ENCODE results near the gene ZC3H13. TPM values are rescaled to one million over a fixed set of nuclear protein-coding genes. Genes with fewer than 3 reads are reported as not detected.

Gene ZC3H13
- total RNA-seq, 1 donor from 2014 or later: 62.3 TPM

DNA sequence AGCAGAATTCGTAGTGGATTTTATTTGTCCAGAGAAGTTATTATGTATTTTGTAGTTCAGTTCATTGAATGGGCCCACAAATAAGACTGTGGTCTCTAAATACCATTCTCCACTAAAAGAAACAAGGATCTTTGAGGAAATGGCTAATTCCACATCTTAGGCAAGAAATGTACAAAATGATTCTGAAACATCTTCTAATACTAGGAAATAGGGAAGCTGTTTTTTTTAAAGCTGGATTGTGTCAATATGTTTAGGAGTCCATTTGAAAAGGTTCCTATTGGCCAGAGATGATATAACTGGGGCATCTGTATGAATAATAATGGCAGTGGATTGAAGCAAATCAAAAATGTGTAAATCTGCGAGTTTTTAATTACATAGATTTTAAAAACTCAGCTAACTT, 112.5 kb downstream of the ZC3H13 start:
- Mint-ChIP-seq H3K27ac (no peak overlapping the region), H3K27me3 (peaks cover 20% of the 10 kb centered on the region), H3K9me3 (no peaks in the 10 kb centered on the region), H3K4me1 (ENCODE audit: unreplicated experiment) (no peaks in the 10 kb centered on the region), H3K4me3 (no peak overlapping the region), H3K36me3 (no peaks in the 10 kb centered on the region)
- DNase-seq (ENCODE audit: extremely low spot score, unreplicated experiment): no peak
- TF ChIP-seq, protein P1, sequence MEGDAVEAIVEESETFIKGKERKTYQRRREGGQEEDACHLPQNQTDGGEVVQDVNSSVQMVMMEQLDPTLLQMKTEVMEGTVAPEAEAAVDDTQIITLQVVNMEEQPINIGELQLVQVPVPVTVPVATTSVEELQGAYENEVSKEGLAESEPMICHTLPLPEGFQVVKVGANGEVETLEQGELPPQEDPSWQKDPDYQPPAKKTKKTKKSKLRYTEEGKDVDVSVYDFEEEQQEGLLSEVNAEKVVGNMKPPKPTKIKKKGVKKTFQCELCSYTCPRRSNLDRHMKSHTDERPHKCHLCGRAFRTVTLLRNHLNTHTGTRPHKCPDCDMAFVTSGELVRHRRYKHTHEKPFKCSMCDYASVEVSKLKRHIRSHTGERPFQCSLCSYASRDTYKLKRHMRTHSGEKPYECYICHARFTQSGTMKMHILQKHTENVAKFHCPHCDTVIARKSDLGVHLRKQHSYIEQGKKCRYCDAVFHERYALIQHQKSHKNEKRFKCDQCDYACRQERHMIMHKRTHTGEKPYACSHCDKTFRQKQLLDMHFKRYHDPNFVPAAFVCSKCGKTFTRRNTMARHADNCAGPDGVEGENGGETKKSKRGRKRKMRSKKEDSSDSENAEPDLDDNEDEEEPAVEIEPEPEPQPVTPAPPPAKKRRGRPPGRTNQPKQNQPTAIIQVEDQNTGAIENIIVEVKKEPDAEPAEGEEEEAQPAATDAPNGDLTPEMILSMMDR (conservative IDR thresholded peaks at IDR 0.05): no peak

DNA sequence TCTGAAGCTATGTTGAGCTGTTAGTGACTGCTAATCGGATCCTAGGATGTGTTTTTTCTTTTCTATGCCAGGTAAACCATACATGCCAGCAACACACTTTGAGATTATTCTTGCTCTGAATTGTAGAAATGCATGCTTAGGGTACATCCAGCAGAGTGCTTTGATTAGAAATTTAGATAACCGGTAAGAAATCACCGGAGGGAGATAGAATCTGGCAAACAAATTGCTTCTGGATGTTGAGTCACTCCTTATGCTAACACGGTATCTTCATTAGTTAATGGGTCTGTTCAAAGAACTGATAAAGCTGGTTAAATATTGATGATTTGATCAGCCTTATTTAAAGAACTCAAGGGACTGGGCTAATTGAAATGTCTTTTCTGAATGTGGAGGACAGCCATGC, 115.9 kb downstream of the ZC3H13 start:
- Mint-ChIP-seq H3K27me3 (peaks cover 42% of the 10 kb centered on the region), H3K4me1 (ENCODE audit: unreplicated experiment) (no peaks in the 10 kb centered on the region), H3K36me3 (no peaks in the 10 kb centered on the region), H3K27ac (no peak overlapping the region), H3K9me3 (no peaks in the 10 kb centered on the region), H3K4me3 (no peak overlapping the region)
- TF ChIP-seq, protein P1 (conservative IDR thresholded peaks at IDR 0.05): no peak
- DNase-seq (ENCODE audit: extremely low spot score, unreplicated experiment): no peak

DNA sequence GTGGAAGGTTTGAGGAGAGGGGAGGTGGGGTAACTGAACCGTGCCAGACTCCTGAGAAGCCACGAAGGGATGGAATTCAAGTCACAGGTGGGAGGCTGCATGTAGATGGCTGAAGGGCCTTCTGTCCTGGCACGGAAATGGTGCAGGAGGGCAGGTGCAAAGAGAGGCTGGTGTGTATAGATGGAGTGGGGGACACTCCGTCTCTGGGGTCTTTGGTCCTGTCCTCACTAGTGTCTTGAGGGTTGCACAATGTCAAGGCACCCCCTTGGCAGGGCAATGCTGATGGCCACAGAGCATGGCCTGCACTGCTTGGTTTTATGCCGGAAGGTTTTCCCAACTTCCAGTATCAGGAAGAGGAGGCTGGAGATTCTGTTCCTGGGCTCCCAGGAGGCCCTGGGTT, 118.3 kb downstream of the ZC3H13 start:
- Mint-ChIP-seq H3K9me3 (no peaks in the 10 kb centered on the region), H3K4me1 (ENCODE audit: unreplicated experiment) (no peaks in the 10 kb centered on the region), H3K27ac (no peak overlapping the region), H3K4me3 (no peak overlapping the region), H3K27me3 (peaks cover 47% of the 10 kb centered on the region), H3K36me3 (no peaks in the 10 kb centered on the region)
- TF ChIP-seq, protein P1 (conservative IDR thresholded peaks at IDR 0.05): no peak
- DNase-seq (ENCODE audit: extremely low spot score, unreplicated experiment): no peak

DNA sequence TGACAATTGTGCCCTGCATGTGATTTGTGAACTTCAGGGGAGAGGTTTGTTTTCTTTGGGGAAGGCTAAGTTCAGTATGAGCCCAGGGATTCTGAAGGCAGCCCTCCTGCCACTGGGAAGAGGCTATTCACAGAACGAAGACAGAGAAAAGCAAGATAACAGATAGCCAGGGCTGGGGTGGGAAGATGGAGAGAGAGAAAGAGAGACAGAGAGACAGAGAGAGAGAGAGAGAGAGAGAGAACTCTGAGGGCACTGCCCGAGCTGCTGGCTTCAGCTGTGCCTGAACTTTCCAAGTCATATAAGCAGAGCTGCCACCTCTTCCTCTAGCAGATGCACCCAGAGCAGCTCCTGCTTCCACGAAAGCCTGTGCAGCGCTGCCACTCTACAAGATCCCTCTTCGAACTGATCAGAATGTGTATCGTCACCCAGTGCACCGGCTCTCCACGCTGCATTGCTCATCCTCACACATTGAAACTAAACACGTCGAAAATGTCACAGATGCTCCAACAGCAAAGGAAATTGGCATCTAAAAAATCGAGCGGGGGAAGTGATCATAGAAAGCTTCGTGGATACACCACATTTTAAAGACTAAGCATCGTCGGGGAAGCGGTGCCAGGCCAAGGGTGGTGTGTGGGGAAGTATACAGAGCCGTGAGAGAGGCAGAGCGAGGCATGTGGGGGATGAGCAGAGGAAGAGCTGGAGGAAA, 119.2 kb downstream of the ZC3H13 start:
- Mint-ChIP-seq H3K27me3 (peaks cover 44% of the 10 kb centered on the region), H3K27ac (no peak overlapping the region), H3K36me3 (no peaks in the 10 kb centered on the region), H3K4me3 (no peak overlapping the region), H3K4me1 (ENCODE audit: unreplicated experiment) (no peaks in the 10 kb centered on the region), H3K9me3 (no peaks in the 10 kb centered on the region)
- no peak for DNase-seq (ENCODE audit: extremely low spot score, unreplicated experiment)
- TF ChIP-seq, protein P1 (conservative IDR thresholded peaks at IDR 0.05): no peak

DNA sequence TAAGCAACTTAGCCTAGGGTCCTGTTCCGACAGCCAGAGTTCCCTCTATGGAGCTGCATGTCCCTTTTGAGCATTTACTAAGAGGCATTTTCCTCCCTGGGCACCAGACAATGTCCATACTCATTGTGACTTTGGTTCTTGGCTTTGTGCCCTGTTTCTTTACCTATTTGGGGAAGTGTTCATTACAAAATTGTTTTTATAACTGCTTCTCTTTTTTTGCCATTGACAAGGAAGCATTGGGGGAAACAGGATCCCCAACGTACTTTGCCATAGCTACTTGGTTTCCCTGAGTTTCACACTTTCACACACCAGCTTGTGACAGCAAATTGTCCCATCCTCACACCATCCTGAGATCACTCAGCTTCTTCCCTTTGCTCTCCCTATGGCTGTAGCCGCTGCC, 119.9 kb downstream of the ZC3H13 start:
- Mint-ChIP-seq H3K36me3 (no peaks in the 10 kb centered on the region), H3K27me3 (peaks cover 44% of the 10 kb centered on the region), H3K4me1 (ENCODE audit: unreplicated experiment) (no peaks in the 10 kb centered on the region), H3K4me3 (no peak overlapping the region), H3K27ac (no peak overlapping the region), H3K9me3 (no peaks in the 10 kb centered on the region)
- DNase-seq (ENCODE audit: extremely low spot score, unreplicated experiment): no peak
- TF ChIP-seq, protein P1 (conservative IDR thresholded peaks at IDR 0.05): no peak

All from type B pancreatic cell (in vitro differentiated cells).